GM12878 (cell line): ENCODE measurements around the gene C2orf69. TPM values are rescaled to one million over a fixed set of nuclear protein-coding genes. Genes with fewer than 3 reads are reported as not detected.

Experiments used
- ATAC-seq: fragments of 200-7000 bp; cut with Tn5 transposase; 3 replicates; pipeline ENCODE4 v1.9.1; 2020; ENCODE audit warnings: mild to moderate bottlenecking, moderate library complexity
- BruUV-seq: library from RNA; stranded (reverse); fragments of 400-500 nt; replicated peaks from 2 replicates; lab custom pipeline; 2021; lab: Mats Ljungman, UMichigan
- CTCF ChIA-PET: fragments of 300-600 bp; sonication (Branson Sonifier 250); formaldehyde crosslinking; extraction: SDS; loops from one replicate; lab custom pipeline; 2021; ENCODE audit warnings: inconsistent platforms; lab: Yijun Ruan, JAX
- POLR2A ChIA-PET: fragments of 350-600 bp; formaldehyde crosslinking; extraction: SDS; loops from one replicate; lab custom pipeline; 2021; ENCODE audit warnings: inconsistent platforms; lab: Charles Lee
- RAD21 ChIA-PET: fragments of 300-600 bp; sonication (Branson Sonifier 250); formaldehyde crosslinking; loops from one replicate; lab custom pipeline; 2023; ENCODE audit warnings: antibody characterized with exemption; ENCODE audit not compliant: unreplicated experiment; lab: Charles Lee
- SMC1A ChIA-PET: fragments of 300-600 bp; sonication (Branson Sonifier 250); formaldehyde crosslinking; loops from one replicate; lab custom pipeline; 2023; ENCODE audit not compliant: unreplicated experiment, uncharacterized antibody; lab: Charles Lee
- DNase-seq: peaks from one replicate; pipeline ENCODE4 v3.0.0-alpha.2; 2011; ENCODE audit warnings: low read depth, low spot score
- FAIRE-seq: peaks from 3 replicates; lab custom pipeline; 2011; peaks lifted over from hg19 to GRCh38; lab: Jason Lieb, UNC
- H2AFZ ChIP-seq: 2 replicates; pipeline ENCODE4 v1.6.0; 2011; ENCODE audit warnings: low read depth, low read length, control low read depth; ENCODE audit not compliant: control insufficient read depth
- H3K27ac ChIP-seq: 2 replicates; pipeline ENCODE4 v1.5.1; 2011; ENCODE audit warnings: control low read depth; ENCODE audit not compliant: control insufficient read depth, insufficient read depth
- H3K27me3 ChIP-seq, 2 experiments: replicated peaks in 1 of 2; 2 replicates each; pipeline versions ENCODE4 v1.6.0 to v1.6.1; 2011; ENCODE audit warnings: low read length in 1 of 2; ENCODE audit not compliant: control insufficient read depth in 2 of 2, insufficient read depth in 2 of 2
- H3K36me3 ChIP-seq, 2 experiments: 2 replicates each; pipeline ENCODE4 v1.5.1; 2011; ENCODE audit warnings: low read length in 1 of 2; ENCODE audit not compliant: control insufficient read depth in 2 of 2, insufficient read depth in 2 of 2
- H3K4me1 ChIP-seq: 2 replicates; pipeline ENCODE4 v1.6.1; 2011; ENCODE audit warnings: mild to moderate bottlenecking, low read length, moderate library complexity, mixed read lengths; ENCODE audit not compliant: control insufficient read depth, insufficient read depth
- H3K4me2 ChIP-seq: 2 replicates; pipeline ENCODE4 v1.6.0; 2011; ENCODE audit warnings: control low read depth; ENCODE audit not compliant: control insufficient read depth, insufficient read depth
- H3K4me3 ChIP-seq: fragments of 200-600 bp; sonication (generic); 2 replicates; pipeline ENCODE4 v1.5.1; 2016
- H3K79me2 ChIP-seq: 2 replicates; pipeline ENCODE4 v1.6.0; 2011; ENCODE audit warnings: low read length; ENCODE audit not compliant: control insufficient read depth, insufficient read depth
- H3K9ac ChIP-seq: 2 replicates; pipeline ENCODE4 v1.8.0; 2011; ENCODE audit warnings: low read length, control low read depth, mixed read lengths; ENCODE audit not compliant: control insufficient read depth, insufficient read depth
- H3K9me3 ChIP-seq: replicated peaks from 3 replicates; pipeline ENCODE4 v1.5.1; 2011; ENCODE audit warnings: mild to moderate bottlenecking, low read length; ENCODE audit not compliant: control insufficient read depth, insufficient read depth
- H4K20me1 ChIP-seq: 2 replicates; pipeline ENCODE4 v1.6.0; 2011; ENCODE audit not compliant: control insufficient read depth, insufficient read depth
- CTCF ChIP-seq, 3 experiments: IDR thresholded peaks in 2 of 3; conservative IDR thresholded peaks in 1 of 3; 2 replicates each; pipeline ENCODE4 v1.5.1; 2011; ENCODE audit warnings: low read depth in 3 of 3, low read length in 3 of 3, mild to moderate bottlenecking in 3 of 3, control low read depth in 2 of 3, moderate library complexity in 2 of 3, inconsistent platforms in 1 of 3, mixed read lengths in 1 of 3; ENCODE audit not compliant: control insufficient read depth in 2 of 3, insufficient read depth in 1 of 3; ENCODE audit errors: extremely low read depth in 1 of 3
- KAT2A ChIP-seq: conservative IDR thresholded peaks from 2 replicates; pipeline ENCODE4 v1.6.1; 2011; ENCODE audit warnings: low read depth, low read length; ENCODE audit not compliant: control insufficient read depth
- MTA3 ChIP-seq: IDR thresholded peaks from 2 replicates; pipeline ENCODE4 v1.6.1; 2012; ENCODE audit warnings: low read length, inconsistent platforms, borderline replicate concordance
- MXI1 ChIP-seq: fragments of 150-350 bp; IDR thresholded peaks from 2 replicates; pipeline ENCODE4 v1.6.1; 2011; ENCODE audit warnings: low read depth, mild to moderate bottlenecking, inconsistent platforms, low read length, improper control_type of control experiment
- RAD21 ChIP-seq: IDR thresholded peaks from 2 replicates; pipeline ENCODE4 v1.6.1; 2011; ENCODE audit warnings: mild to moderate bottlenecking, low read depth, low read length, moderate library complexity; ENCODE audit not compliant: insufficient read depth
- SREBF2 ChIP-seq: IDR thresholded peaks from 2 replicates; pipeline ENCODE4 v1.6.1; 2012; ENCODE audit warnings: mild to moderate bottlenecking, low read length
- SRF ChIP-seq, 2 experiments: IDR thresholded peaks; 2 replicates each; pipeline ENCODE4 v1.6.1; 2011; ENCODE audit warnings: low read depth in 2 of 2, low read length in 2 of 2, mild to moderate bottlenecking in 1 of 2, moderate library complexity in 1 of 2
- ZNF384 ChIP-seq: IDR thresholded peaks from 2 replicates; pipeline ENCODE4 v1.6.1; 2012; ENCODE audit warnings: low read depth, mild to moderate bottlenecking, low read length, improper control_type of control experiment, borderline replicate concordance
- WGBS: methylation state at CpG from one replicate; pipeline ENCODE4 v1.1.6; 2016; ENCODE audit warnings: low lambda C conversion rate; ENCODE audit not compliant: insufficient replicate concordance, insufficient coverage; ENCODE audit errors: missing lambda C conversion rate; 5-methylcytosine and 5-hydroxymethylcytosine counted together
- in situ Hi-C: fragments of 300-500 bp; cut with MboI; formaldehyde crosslinking; loops from 9 replicates; pipeline ENCODE4 v1.14.3; 2018; ENCODE audit warnings: mixed read lengths
- intact Hi-C: fragments of 100-400 bp; cut with micrococcal nuclease; formaldehyde crosslinking; loops from one replicate; pipeline ENCODE4 v1.14.2; 2022; ENCODE audit not compliant: unreplicated experiment
- polyA plus RNA-seq, 11 experiments: library from polyadenylated mRNA; depleted of rRNA in 4 of 11; unstranded in 6 of 11; stranded (reverse) in 5 of 11; fragments of >200 nt; fragmentation: Nextera tagmentation in 4 of 11; fragmentation: Illumina TruSeq in 1 of 11; extraction: Ambion mirVana in 4 of 11; extraction: Trizol in 1 of 11; gene quantifications; 1 replicate in 1 of 11; 2 replicates in 10 of 11; pipeline versions ENCODE4 v1.2.1 to v1.2.3, GENCODE V29; 2011 to 2016; ENCODE audit warnings: inconsistent platforms in 2 of 11, missing spikeins in 2 of 11, low read depth in 1 of 11
- total RNA-seq, 4 experiments: library from RNA; depleted of rRNA in 3 of 4; stranded (reverse); fragments of >200 nt in 3 of 4; fragmentation: Illumina TruSeq in 1 of 4; extraction: Trizol in 1 of 4; gene quantifications; 2 replicates each; pipeline versions ENCODE4 v1.2.1 to v1.2.3, GENCODE V29; 2013 to 2021

Gene C2orf69
- total and polyA plus RNA-seq, 10 of the 15 experiments (the other 5 are each of a cell fraction or from before 2014, with no cell fraction given) = 6.3 to 20.3 (median 11.1) TPM

- DNase-seq (no peak), FAIRE-seq (no peak)
- ChIA-PET SMC1A (no interaction called here), POLR2A (no interaction called here), CTCF (no interaction called here), RAD21 (no interaction called here)
- H3K4me1 ChIP-seq = no peaks in the 10 kb centered on the region
- WGBS = 81% methylated on average over 2 of the region's 2 CpGs
- no peaks in the 10 kb centered on the region for H3K27me3 ChIP-seq
- no peaks in the 10 kb centered on the region for H4K20me1 ChIP-seq
- H3K4me3 ChIP-seq = no peak overlapping the region
- intact Hi-C loops = no loop called here
- H3K27ac ChIP-seq = no peak overlapping the region
- H2AFZ ChIP-seq = no peak overlapping the region
- BruUV-seq = no TSS peak
- no peak overlapping the region for H3K4me2 ChIP-seq
- no peaks in the 10 kb centered on the region for H3K79me2 ChIP-seq
- no peaks in the 10 kb centered on the region for H3K9me3 ChIP-seq
- peaks cover 5 to 13% of the 10 kb centered on the region in 2 experiments for H3K36me3 ChIP-seq
- H3K9ac ChIP-seq = no peak overlapping the region
- TF ChIP-seq SREBF2 = no peak
- TF ChIP-seq MXI1 = no peak
- no peak for TF ChIP-seq SRF (IDR thresholded peaks at IDR 0.05; ENCODE audit: low read depth in 2 of 2, low read length in 2 of 2)
- TF ChIP-seq KAT2A = no peak
- TF ChIP-seq MTA3 = no peak
- TF ChIP-seq, all 136 proteins: peak for 0
- in situ Hi-C loops = no loop called here
- ATAC-seq = no peak
Observed at GRCh38 chr2:199936554-199936953, 25.5 kb downstream of the C2orf69 start.

GRCh38 chr2:199940373-199940772, 29.3 kb downstream of the C2orf69 start:
- no peak for DNase-seq
- Histone ChIP-seq H3K4me3 (no peak overlapping the region), H3K9ac (no peak overlapping the region), H3K9me3 (no peaks in the 10 kb centered on the region), H3K4me2 (no peak overlapping the region), H3K36me3 (peaks cover under 1 to 13% of the 10 kb centered on the region in 2 experiments; a peak in 2 of 4 replicates), H2AFZ (no peak overlapping the region), H4K20me1 (no peaks in the 10 kb centered on the region), H3K27ac (no peak overlapping the region), H3K79me2 (no peaks in the 10 kb centered on the region), H3K4me1 (no peaks in the 10 kb centered on the region), H3K27me3 (no peaks in the 10 kb centered on the region)
- ChIA-PET SMC1A (interaction anchor here (0.5 to 1.6 kb wide), 8 partner anchors 12 to 543 kb away, joined by 3 to 6 read pairs (median 3); no protein-coding TSS in a partner anchor), POLR2A (no interaction called here), RAD21 (interaction anchor here (0.7 to 2.1 kb wide), 7 partner anchors 9 to 200 kb away, joined by 3 to 7 read pairs (median 4); no protein-coding TSS in a partner anchor), CTCF (interaction anchor here (0.6 to 2.4 kb wide), 14 partner anchors 11 to 586 kb away, joined by 3 to 11 read pairs (median 4); partner anchors contain the start of gene SGO2)
- 100% methylated on average over 2 of the region's 2 CpGs for WGBS
- BruUV-seq = no TSS peak
- TF ChIP-seq ZNF384 (peak; percentile 89), KAT2A (no peak), CTCF (IDR thresholded peaks at IDR 0.05 in 2 of 3, conservative IDR thresholded peaks at IDR 0.05 in 1 of 3; ENCODE audit: control insufficient read depth in 2 of 3, extremely low read depth in 1 of 3, insufficient read depth in 1 of 3, low read depth in 3 of 3, low read length in 3 of 3) (peak; percentile 4 to 41 (median 24); a peak in 1 of 6 replicates), RAD21 (peak; percentile 56)
- peak; percentile 83 for ATAC-seq
- intact Hi-C loops (loop anchor here (1.0 to 10.0 kb wide), 2 partner anchors 89 to 236 kb away; partner anchors contain the start of gene FTCDNL1), in situ Hi-C loops (no loop called here)
- FAIRE-seq = peak; percentile 27
